OCI-LY7 (cell line): Measurements from ENCODE around the gene CCDC169. TPM values are rescaled to one million over a fixed set of nuclear protein-coding genes. Genes with fewer than 3 reads are reported as not detected.

Source experiments
- BruUV-seq: library from RNA; stranded (reverse); fragments of 400-500 nt; replicated peaks from 2 replicates; lab custom pipeline; 2021; lab: Mats Ljungman, UMichigan
- CTCF ChIA-PET: fragments of 300-600 bp; sonication (Branson Sonifier 250); formaldehyde crosslinking; loops from one replicate; lab custom pipeline; 2022; ENCODE audit warnings: antibody characterized with exemption; ENCODE audit not compliant: unreplicated experiment; lab: Charles Lee
- POLR2A ChIA-PET: fragments of 300-600 bp; sonication (Branson Sonifier 250); formaldehyde crosslinking; loops from one replicate; lab custom pipeline; 2022; ENCODE audit warnings: antibody characterized with exemption; lab: Charles Lee
- DNase-seq: peaks from one replicate; pipeline ENCODE4 v3.0.0-alpha.2; 2015; ENCODE audit warnings: low spot score
- H2AFZ ChIP-seq: fragments of 200-600 bp; sonication (generic), shearing (Covaris generic); 2 replicates; pipeline ENCODE4 v1.6.1; 2014; ENCODE audit warnings: mild to moderate bottlenecking, antibody characterized with exemption, low read length, moderate library complexity
- H3K27ac ChIP-seq: fragments of 200-600 bp; sonication (generic); 2 replicates; pipeline ENCODE4 v1.5.1; 2014; ENCODE audit warnings: mixed run types, low read depth, mild to moderate bottlenecking, moderate library complexity, low read length, inconsistent platforms; ENCODE audit not compliant: poor library complexity, severe bottlenecking
- H3K36me3 ChIP-seq: fragments of 200-600 bp; sonication (generic); 2 replicates; pipeline ENCODE4 v1.6.1; 2014; ENCODE audit warnings: mild to moderate bottlenecking, antibody characterized with exemption, low read length, moderate library complexity, mixed read lengths; ENCODE audit not compliant: insufficient read depth
- H3K4me1 ChIP-seq: fragments of 200-600 bp; sonication (generic); 2 replicates; pipeline ENCODE4 v1.5.1; 2014; ENCODE audit warnings: mild to moderate bottlenecking, low read length; ENCODE audit not compliant: insufficient read depth, poor library complexity, severe bottlenecking
- H3K4me2 ChIP-seq: fragments of 200-600 bp; sonication (generic); 2 replicates; pipeline ENCODE4 v1.6.1; 2014; ENCODE audit warnings: mild to moderate bottlenecking, low read length
- H3K4me3 ChIP-seq: fragments of 200-600 bp; sonication (generic); 2 replicates; pipeline ENCODE4 v1.5.1; 2014; ENCODE audit warnings: mild to moderate bottlenecking, low read depth, low read length; ENCODE audit not compliant: poor library complexity, severe bottlenecking
- H3K79me2 ChIP-seq: fragments of 200-600 bp; sonication (generic); 2 replicates; pipeline ENCODE4 v1.6.1; 2016; ENCODE audit warnings: low read depth, mild to moderate bottlenecking, low read length, moderate library complexity, mixed read lengths; ENCODE audit not compliant: insufficient read depth
- H3K9me2 ChIP-seq: fragments of 200-600 bp; sonication (generic); 2 replicates; pipeline ENCODE4 v1.6.1; 2016; ENCODE audit warnings: mild to moderate bottlenecking, low read length, mixed read lengths; ENCODE audit not compliant: insufficient read depth
- H3K9me3 ChIP-seq: fragments of 200-600 bp; sonication (generic); 2 replicates; pipeline ENCODE4 v1.6.1; 2014; ENCODE audit warnings: mild to moderate bottlenecking, mixed run types, low read length, mixed read lengths
- H4K20me1 ChIP-seq: fragments of 200-600 bp; sonication (generic); 2 replicates; pipeline ENCODE4 v1.6.1; 2014; ENCODE audit warnings: mild to moderate bottlenecking, antibody characterized with exemption, low read length, moderate library complexity, mixed read lengths; ENCODE audit not compliant: insufficient read depth
- EZH2phosphoT487 ChIP-seq: fragments of 200-600 bp; sonication (generic); IDR thresholded peaks from 2 replicates; pipeline ENCODE4 v1.6.1; 2018; ENCODE audit warnings: low read depth, borderline replicate concordance, mild to moderate bottlenecking, mixed run types, antibody characterized with exemption, low read length, moderate library complexity, mixed read lengths
- intact Hi-C: fragments of 100-400 bp; cut with micrococcal nuclease; formaldehyde crosslinking; loops from one replicate; pipeline ENCODE4 v1.10.0; 2022; ENCODE audit not compliant: unreplicated experiment
- total RNA-seq, 2 experiments: library from RNA; depleted of rRNA in 1 of 2; stranded (reverse); fragments of >200 nt in 1 of 2; shearing (Covaris generic) in 1 of 2; gene quantifications; 2 replicates each; pipeline ENCODE4 v1.2.3, GENCODE V29; 2014 to 2022
- TF ChIP-seq, protein P1 (sequence below): fragments of 200-600 bp; sonication (generic); conservative IDR thresholded peaks from 2 replicates; pipeline ENCODE4 v1.5.1; 2014; ENCODE audit warnings: mild to moderate bottlenecking, antibody characterized with exemption, low read length, moderate library complexity, mixed read lengths

Gene CCDC169
- total RNA-seq, 2 experiments from 2014 or later, result not detected

DNA sequence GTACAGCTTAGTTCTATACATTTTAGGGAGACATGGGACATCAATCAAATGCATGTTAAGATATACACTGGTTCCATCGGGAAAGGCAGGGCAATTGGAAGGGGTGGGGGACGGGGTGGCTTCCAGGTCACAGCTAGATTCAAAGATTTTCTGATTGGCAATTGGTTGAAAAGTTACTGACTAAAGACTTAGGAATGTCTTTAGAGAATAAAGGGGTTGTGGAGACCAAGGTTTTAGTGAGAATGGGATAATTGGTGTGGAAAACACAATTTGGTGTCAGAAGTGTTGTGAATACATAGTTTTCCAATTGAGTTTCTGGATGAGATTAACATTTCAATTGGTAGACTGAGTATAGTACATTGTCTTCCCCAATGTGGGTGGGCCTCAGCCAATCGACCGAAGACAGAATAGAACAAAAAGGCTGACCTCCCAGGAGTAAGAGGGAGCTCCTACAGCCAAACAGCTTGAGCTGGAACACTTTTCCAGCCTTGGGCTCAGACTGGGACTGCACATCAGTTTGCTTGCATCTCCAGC, 988 bp upstream of the CCDC169 start:
- Histone ChIP-seq H3K4me3 (no peak overlapping the region), H3K9me2 (no peaks in the 10 kb centered on the region), H3K79me2 (no peaks in the 10 kb centered on the region), H3K4me2 (no peak overlapping the region), H2AFZ (no peak overlapping the region), H3K36me3 (no peaks in the 10 kb centered on the region), H3K9me3 (no peaks in the 10 kb centered on the region), H3K27ac (no peak overlapping the region), H3K4me1 (no peaks in the 10 kb centered on the region), H4K20me1 (no peaks in the 10 kb centered on the region)
- DNase-seq, result no peak
- TF ChIP-seq, protein P1, sequence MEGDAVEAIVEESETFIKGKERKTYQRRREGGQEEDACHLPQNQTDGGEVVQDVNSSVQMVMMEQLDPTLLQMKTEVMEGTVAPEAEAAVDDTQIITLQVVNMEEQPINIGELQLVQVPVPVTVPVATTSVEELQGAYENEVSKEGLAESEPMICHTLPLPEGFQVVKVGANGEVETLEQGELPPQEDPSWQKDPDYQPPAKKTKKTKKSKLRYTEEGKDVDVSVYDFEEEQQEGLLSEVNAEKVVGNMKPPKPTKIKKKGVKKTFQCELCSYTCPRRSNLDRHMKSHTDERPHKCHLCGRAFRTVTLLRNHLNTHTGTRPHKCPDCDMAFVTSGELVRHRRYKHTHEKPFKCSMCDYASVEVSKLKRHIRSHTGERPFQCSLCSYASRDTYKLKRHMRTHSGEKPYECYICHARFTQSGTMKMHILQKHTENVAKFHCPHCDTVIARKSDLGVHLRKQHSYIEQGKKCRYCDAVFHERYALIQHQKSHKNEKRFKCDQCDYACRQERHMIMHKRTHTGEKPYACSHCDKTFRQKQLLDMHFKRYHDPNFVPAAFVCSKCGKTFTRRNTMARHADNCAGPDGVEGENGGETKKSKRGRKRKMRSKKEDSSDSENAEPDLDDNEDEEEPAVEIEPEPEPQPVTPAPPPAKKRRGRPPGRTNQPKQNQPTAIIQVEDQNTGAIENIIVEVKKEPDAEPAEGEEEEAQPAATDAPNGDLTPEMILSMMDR, result no peak
- TF ChIP-seq EZH2phosphoT487, result no peak
- no TSS peak for BruUV-seq
- ChIA-PET POLR2A (interaction anchor here (0.5 to 1.0 kb wide), 3 partner anchors 8 to 1059 kb away, joined by 3 read pairs; no protein-coding TSS in a partner anchor), CTCF (no interaction called here)
- intact Hi-C loops, result no loop called here

- Histone ChIP-seq H3K27ac (no peak overlapping the region), H3K4me2 (no peak overlapping the region), H3K4me1 (no peaks in the 10 kb centered on the region), H4K20me1 (no peaks in the 10 kb centered on the region), H3K36me3 (no peaks in the 10 kb centered on the region), H3K9me3 (peaks cover 9% of the 10 kb centered on the region; the same call in 1 of the 2 replicates), H3K79me2 (no peaks in the 10 kb centered on the region), H3K9me2 (no peaks in the 10 kb centered on the region), H2AFZ (no peak overlapping the region), H3K4me3 (no peak overlapping the region)
- DNase-seq, result no peak
- intact Hi-C loops, result no loop called here
- TF ChIP-seq EZH2phosphoT487, result no peak
- TF ChIP-seq, protein P1, result no peak
- ChIA-PET POLR2A (interaction anchor here (0.7 kb wide), 1 partner anchor 99 kb away, joined by 3 read pairs; no protein-coding TSS in a partner anchor), CTCF (no interaction called here)
- BruUV-seq, result no TSS peak
Observed at GRCh38 chr13:36294096-36294495, 3.5 kb downstream of the CCDC169 start.

- H2AFZ ChIP-seq, result no peak overlapping the region
- no peak for DNase-seq
- no peak overlapping the region for H3K4me2 ChIP-seq
- no peaks in the 10 kb centered on the region for H3K9me2 ChIP-seq
- H3K4me1 ChIP-seq, result no peaks in the 10 kb centered on the region
- no peaks in the 10 kb centered on the region for H4K20me1 ChIP-seq
- H3K27ac ChIP-seq, result no peak overlapping the region
- no peaks in the 10 kb centered on the region for H3K36me3 ChIP-seq
- no peak for TF ChIP-seq EZH2phosphoT487
- TF ChIP-seq, protein P1, result no peak
- peaks cover 10% of the 10 kb centered on the region; the same call in 1 of the 2 replicates for H3K9me3 ChIP-seq
- POLR2A ChIA-PET, result no interaction called here
- H3K4me3 ChIP-seq, result no peak overlapping the region
- intact Hi-C loops, result no loop called here
- CTCF ChIA-PET, result no interaction called here
- H3K79me2 ChIP-seq, result no peaks in the 10 kb centered on the region
- no TSS peak for BruUV-seq
Observed at GRCh38 chr13:36293497-36293896, 4.1 kb downstream of the CCDC169 start.
